Activated CD8-positive, alpha-beta memory T cell treated with anti-CD3 and anti-CD28 coated beads, Interleukin-2, amount 10 ng/mL, durations not matched to agents 7 days and 5 days (primary cell): ENCODE measurements around the gene CNTN5. TPM values are rescaled to one million over a fixed set of nuclear protein-coding genes. Genes with fewer than 3 reads are reported as not detected.

Experiments
- ATAC-seq: fragments of 150-1000 bp; cut with Tn5 transposase; one replicate; pipeline ENCODE4 v1.10.0; 2021; ENCODE audit warnings: moderate library complexity
- CTCF ChIA-PET: fragments of 350-600 bp; sonication (Branson Sonifier 250); formaldehyde crosslinking; loops from one replicate; lab custom pipeline; 2021; ENCODE audit warnings: antibody characterized with exemption; lab: Charles Lee
- DNase-seq: peaks from one replicate; pipeline ENCODE4 v3.0.0-alpha.2; 2020
- H3K27ac Mint-ChIP-seq: one replicate; pipeline ENCODE4 v1.8.0; 2021; ENCODE audit warnings: mild to moderate bottlenecking, mixed read lengths
- H3K27me3 Mint-ChIP-seq: one replicate; pipeline ENCODE4 v1.8.0; 2021; ENCODE audit warnings: mixed read lengths
- H3K36me3 Mint-ChIP-seq: one replicate; pipeline ENCODE4 v1.8.0; 2021; ENCODE audit warnings: mild to moderate bottlenecking, mixed read lengths
- H3K4me1 Mint-ChIP-seq: one replicate; pipeline ENCODE4 v1.8.0; 2021; ENCODE audit warnings: mixed read lengths
- H3K4me3 Mint-ChIP-seq: one replicate; pipeline ENCODE4 v1.8.0; 2021; ENCODE audit warnings: mild to moderate bottlenecking, moderate library complexity, mixed read lengths
- H3K9me3 Mint-ChIP-seq: one replicate; pipeline ENCODE4 v1.8.0; 2022; ENCODE audit warnings: low read depth, mixed read lengths
- total RNA-seq, 2 experiments: library from RNA; stranded (reverse); gene quantifications; one replicate each; pipeline ENCODE4 v1.2.3, GENCODE V29; 2021

CNTN5 gene
- total RNA-seq, 2 experiments from 2014 or later = not detected

GRCh38 chr11:99537681-99538080, 516.9 kb downstream of the CNTN5 start:
- no peaks in the 10 kb centered on the region for H3K4me1 Mint-ChIP-seq
- no peak for ATAC-seq
- DNase-seq = no peak
- H3K9me3 Mint-ChIP-seq = peaks cover 8% of the 10 kb centered on the region
- no peak overlapping the region for H3K4me3 Mint-ChIP-seq
- CTCF ChIA-PET = no interaction called here
- H3K36me3 Mint-ChIP-seq = no peaks in the 10 kb centered on the region
- H3K27me3 Mint-ChIP-seq = no peaks in the 10 kb centered on the region
- no peak overlapping the region for H3K27ac Mint-ChIP-seq

GRCh38 chr11:99545616-99546015, 524.9 kb downstream of the CNTN5 start:
- Mint-ChIP-seq H3K4me1 (no peaks in the 10 kb centered on the region), H3K27me3 (no peaks in the 10 kb centered on the region), H3K27ac (no peak overlapping the region), H3K4me3 (no peak overlapping the region), H3K36me3 (no peaks in the 10 kb centered on the region), H3K9me3 (peaks cover 6% of the 10 kb centered on the region)
- no peak for DNase-seq
- CTCF ChIA-PET = no interaction called here
- ATAC-seq = no peak

GRCh38 chr11:99548264-99548663, 527.5 kb downstream of the CNTN5 start:
- Mint-ChIP-seq H3K36me3 (no peaks in the 10 kb centered on the region), H3K4me3 (no peak overlapping the region), H3K27me3 (no peaks in the 10 kb centered on the region), H3K9me3 (no peaks in the 10 kb centered on the region), H3K27ac (no peak overlapping the region), H3K4me1 (no peaks in the 10 kb centered on the region)
- no peak for ATAC-seq
- no peak for DNase-seq
- CTCF ChIA-PET = no interaction called here

GRCh38 chr11:99554232-99554903, 533.6 kb downstream of the CNTN5 start:
- Mint-ChIP-seq H3K9me3 (no peaks in the 10 kb centered on the region), H3K4me3 (no peak overlapping the region), H3K4me1 (no peaks in the 10 kb centered on the region), H3K27me3 (no peaks in the 10 kb centered on the region), H3K27ac (no peak overlapping the region), H3K36me3 (no peaks in the 10 kb centered on the region)
- no peak for DNase-seq
- ATAC-seq = no peak
- CTCF ChIA-PET = no interaction called here

GRCh38 chr11:99555486-99555885, 534.7 kb downstream of the CNTN5 start:
- ATAC-seq (no peak), DNase-seq (no peak)
- Mint-ChIP-seq H3K27me3 (no peaks in the 10 kb centered on the region), H3K36me3 (no peaks in the 10 kb centered on the region), H3K4me1 (no peaks in the 10 kb centered on the region), H3K4me3 (no peak overlapping the region), H3K9me3 (peaks cover 2% of the 10 kb centered on the region), H3K27ac (no peak overlapping the region)
- CTCF ChIA-PET = no interaction called here

- no peak overlapping the region for H3K27ac Mint-ChIP-seq
- H3K4me1 Mint-ChIP-seq = no peaks in the 10 kb centered on the region
- no peak overlapping the region for H3K4me3 Mint-ChIP-seq
- H3K9me3 Mint-ChIP-seq = peaks cover 8% of the 10 kb centered on the region
- ATAC-seq (no peak), DNase-seq (no peak)
- no peaks in the 10 kb centered on the region for H3K27me3 Mint-ChIP-seq
- CTCF ChIA-PET = no interaction called here
- no peaks in the 10 kb centered on the region for H3K36me3 Mint-ChIP-seq
Observed at GRCh38 chr11:99565333-99565732, 544.6 kb downstream of the CNTN5 start.

- Mint-ChIP-seq H3K4me1 (no peaks in the 10 kb centered on the region), H3K9me3 (peaks cover 5% of the 10 kb centered on the region), H3K36me3 (no peaks in the 10 kb centered on the region), H3K27me3 (no peaks in the 10 kb centered on the region), H3K27ac (no peak overlapping the region), H3K4me3 (no peak overlapping the region)
- CTCF ChIA-PET = no interaction called here
- ATAC-seq = no peak
- no peak for DNase-seq
Observed at GRCh38 chr11:99567334-99567956, 546.7 kb downstream of the CNTN5 start.

- ATAC-seq = no peak
- Mint-ChIP-seq H3K4me3 (no peak overlapping the region), H3K4me1 (no peaks in the 10 kb centered on the region), H3K9me3 (peaks cover 2% of the 10 kb centered on the region), H3K36me3 (no peaks in the 10 kb centered on the region), H3K27ac (no peak overlapping the region), H3K27me3 (no peaks in the 10 kb centered on the region)
- no peak for DNase-seq
- CTCF ChIA-PET = no interaction called here
Observed at GRCh38 chr11:99568808-99569207, 548.1 kb downstream of the CNTN5 start.

GRCh38 chr11:99571094-99571493, 550.3 kb downstream of the CNTN5 start:
- CTCF ChIA-PET = no interaction called here
- DNase-seq (no peak), ATAC-seq (no peak)
- Mint-ChIP-seq H3K4me3 (no peak overlapping the region), H3K9me3 (peaks cover 6% of the 10 kb centered on the region), H3K27me3 (no peaks in the 10 kb centered on the region), H3K4me1 (no peaks in the 10 kb centered on the region), H3K36me3 (no peaks in the 10 kb centered on the region), H3K27ac (no peak overlapping the region)

GRCh38 chr11:99584830-99585229, 564.1 kb downstream of the CNTN5 start:
- H3K27ac Mint-ChIP-seq = no peak overlapping the region
- no peaks in the 10 kb centered on the region for H3K36me3 Mint-ChIP-seq
- H3K4me3 Mint-ChIP-seq = no peak overlapping the region
- H3K27me3 Mint-ChIP-seq = no peaks in the 10 kb centered on the region
- peaks cover 8% of the 10 kb centered on the region for H3K9me3 Mint-ChIP-seq
- CTCF ChIA-PET = no interaction called here
- DNase-seq (no peak), ATAC-seq (no peak)
- no peaks in the 10 kb centered on the region for H3K4me1 Mint-ChIP-seq

- CTCF ChIA-PET = no interaction called here
- no peak for ATAC-seq
- peaks cover 8% of the 10 kb centered on the region for H3K9me3 Mint-ChIP-seq
- DNase-seq = no peak
- H3K27me3 Mint-ChIP-seq = no peaks in the 10 kb centered on the region
- H3K4me1 Mint-ChIP-seq = no peaks in the 10 kb centered on the region
- H3K36me3 Mint-ChIP-seq = no peaks in the 10 kb centered on the region
- no peak overlapping the region for H3K27ac Mint-ChIP-seq
- no peak overlapping the region for H3K4me3 Mint-ChIP-seq
Observed at GRCh38 chr11:99585606-99586005, 564.9 kb downstream of the CNTN5 start.

- ATAC-seq (no peak), DNase-seq (no peak)
- Mint-ChIP-seq H3K9me3 (peaks cover 8% of the 10 kb centered on the region), H3K4me1 (no peaks in the 10 kb centered on the region), H3K36me3 (no peaks in the 10 kb centered on the region), H3K27me3 (no peaks in the 10 kb centered on the region), H3K4me3 (no peak overlapping the region), H3K27ac (no peak overlapping the region)
- CTCF ChIA-PET = no interaction called here
Observed at GRCh38 chr11:99589771-99590170, 569.0 kb downstream of the CNTN5 start.

GRCh38 chr11:99592266-99592665, 571.5 kb downstream of the CNTN5 start:
- DNase-seq (no peak), ATAC-seq (no peak)
- Mint-ChIP-seq H3K27me3 (no peaks in the 10 kb centered on the region), H3K27ac (no peak overlapping the region), H3K9me3 (peaks cover 8% of the 10 kb centered on the region), H3K4me1 (no peaks in the 10 kb centered on the region), H3K36me3 (no peaks in the 10 kb centered on the region), H3K4me3 (no peak overlapping the region)
- CTCF ChIA-PET = no interaction called here

- ATAC-seq (no peak), DNase-seq (no peak)
- no peak overlapping the region for H3K27ac Mint-ChIP-seq
- CTCF ChIA-PET = no interaction called here
- H3K4me3 Mint-ChIP-seq = no peak overlapping the region
- no peaks in the 10 kb centered on the region for H3K36me3 Mint-ChIP-seq
- no peaks in the 10 kb centered on the region for H3K4me1 Mint-ChIP-seq
- H3K9me3 Mint-ChIP-seq = peaks cover 8% of the 10 kb centered on the region
- no peaks in the 10 kb centered on the region for H3K27me3 Mint-ChIP-seq
Observed at GRCh38 chr11:99593197-99593596, 572.4 kb downstream of the CNTN5 start.
